Stromal cell of bone marrow (primary cell): ENCODE data around the gene OXCT1.

Experiments used
- DNase-seq: peaks from one replicate; pipeline ENCODE4 v3.0.0-alpha.2; 2012; ENCODE audit warnings: low read depth

OXCT1 gene

GRCh38 chr5:41869724-41870626 is at the start of gene OXCT1:
OXCT1 (minus strand) TSS chr5:41870425; CDS start chr5:41870358, 67 bp downstream.
- DNase-seq: peak; percentile 71

- no peak for DNase-seq
Measured at GRCh38 chr5:41918105-41918504, 47.9 kb upstream of the OXCT1 start.

GRCh38 chr5:41908374-41909079 is 38.3 kb upstream of the OXCT1 start:
- DNase-seq: peak; percentile 51

GRCh38 chr5:41906151-41906550 is 35.9 kb upstream of the OXCT1 start:
- no peak for DNase-seq

- DNase-seq: peak; percentile 100
Measured at GRCh38 chr5:41903892-41904799, 33.9 kb upstream of the OXCT1 start, which contains the start of gene RIMOC1. RIMOC1 (plus strand) TSS chr5:41904344; CDS start chr5:41904368, 24 bp downstream.

GRCh38 chr5:41903382-41903891 is 33.2 kb upstream of the OXCT1 start:
- no peak for DNase-seq

- DNase-seq: no peak
Measured at GRCh38 chr5:41896230-41896629, 26.0 kb upstream of the OXCT1 start.

- DNase-seq: no peak
Measured at GRCh38 chr5:41893074-41893851, 23.0 kb upstream of the OXCT1 start.

- DNase-seq: no peak
Measured at GRCh38 chr5:41892031-41892430, 21.8 kb upstream of the OXCT1 start.

- no peak for DNase-seq
Measured at GRCh38 chr5:41891066-41891707, 21.0 kb upstream of the OXCT1 start.

GRCh38 chr5:41885286-41885685 is 15.1 kb upstream of the OXCT1 start:
- DNase-seq: no peak

- DNase-seq: no peak
Measured at GRCh38 chr5:41883936-41884335, 13.7 kb upstream of the OXCT1 start.

- no peak for DNase-seq
Measured at GRCh38 chr5:41883243-41883642, 13.0 kb upstream of the OXCT1 start.

GRCh38 chr5:41882765-41883164 is 12.5 kb upstream of the OXCT1 start:
- DNase-seq: no peak

- DNase-seq: no peak
Measured at GRCh38 chr5:41878643-41879478, 8.6 kb upstream of the OXCT1 start.

- no peak for DNase-seq
Measured at GRCh38 chr5:41878173-41878572, 7.9 kb upstream of the OXCT1 start.

- no peak for DNase-seq
Measured at GRCh38 chr5:41877408-41877807, 7.2 kb upstream of the OXCT1 start.

GRCh38 chr5:41876678-41877077 is 6.5 kb upstream of the OXCT1 start:
- DNase-seq: no peak

GRCh38 chr5:41875121-41875520 is 4.9 kb upstream of the OXCT1 start:
- DNase-seq: no peak
